Thyroid gland (tissue), 4 donors: ENCODE results near the gene SIAH3.
"Not testable (repeated sequence)": the region's sequence is repeated elsewhere in the genome, so short reads cannot be mapped to it uniquely, and the experiment has no call there.

Experiments
- CTCF ChIP-seq, 6 experiments: fragments of 200-600 bp in 3 of 6; fragments of 450-650 bp in 3 of 6; sonication (generic) in 3 of 6; IDR thresholded peaks; one replicate each; pipeline ENCODE4 v1.5.1; 2016 to 2019; ENCODE audit warnings: antibody characterized with exemption in 6 of 6, mild to moderate bottlenecking in 2 of 6, inconsistent platforms in 1 of 6, moderate library complexity in 1 of 6
- POLR2A ChIP-seq, 2 donors: fragments of 450-650 bp; IDR thresholded peaks; one replicate each; pipeline ENCODE4 v1.6.1; 2017; ENCODE audit warnings: antibody characterized with exemption in 2 of 2, mild to moderate bottlenecking in 2 of 2, moderate library complexity in 1 of 2

GRCh38 chr13:45871201-45871600, 19.6 kb upstream of the SIAH3 start:
- TF ChIP-seq CTCF, POLR2A (IDR thresholded peaks at IDR 0.05): not testable (repeated sequence)
